ENCODE results near the gene CRB1. TPM values are rescaled to one million over a fixed set of nuclear protein-coding genes. Genes with fewer than 3 reads are reported as not detected.
A peak's percentile ranks its signal among the peaks of the same experiment; 100 is the strongest.

Gene CRB1
- total RNA-seq, 2 experiments from 2014 or later, result 0.09 TPM; not detected in 1

DNA sequence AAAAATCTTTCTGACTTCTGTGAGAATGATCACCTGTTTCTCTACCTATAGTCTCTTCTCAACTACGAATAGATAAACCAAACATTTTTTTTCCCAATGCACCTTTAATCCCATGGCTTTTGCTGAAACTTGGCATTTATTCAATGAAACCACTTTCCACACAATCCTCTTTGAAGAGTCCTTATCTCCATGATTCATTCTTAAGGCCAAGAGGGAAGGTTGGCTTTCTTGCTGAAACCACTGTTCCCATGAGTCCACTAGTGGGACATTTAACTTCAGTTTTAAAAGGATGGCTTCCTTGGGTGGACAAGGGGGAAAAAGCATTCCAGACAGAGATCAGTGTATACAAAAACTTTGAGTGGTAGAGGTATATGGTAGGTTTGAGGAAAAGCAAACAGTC is 73.6 kb downstream of the CRB1 start:
- ATAC-seq (ENCODE audit: low read depth) (no peak), DNase-seq (no peak)
- Mint-ChIP-seq H3K36me3 (peaks cover 5% of the 10 kb centered on the region), H3K27ac (peak overlapping the region; percentile 69), H3K9me3 (no peaks in the 10 kb centered on the region), H3K4me1 (peaks cover 13% of the 10 kb centered on the region), H3K27me3 (peaks cover 6% of the 10 kb centered on the region), H3K4me3 (no peak overlapping the region)
- POLR2A ChIA-PET, result no interaction called here

DNA sequence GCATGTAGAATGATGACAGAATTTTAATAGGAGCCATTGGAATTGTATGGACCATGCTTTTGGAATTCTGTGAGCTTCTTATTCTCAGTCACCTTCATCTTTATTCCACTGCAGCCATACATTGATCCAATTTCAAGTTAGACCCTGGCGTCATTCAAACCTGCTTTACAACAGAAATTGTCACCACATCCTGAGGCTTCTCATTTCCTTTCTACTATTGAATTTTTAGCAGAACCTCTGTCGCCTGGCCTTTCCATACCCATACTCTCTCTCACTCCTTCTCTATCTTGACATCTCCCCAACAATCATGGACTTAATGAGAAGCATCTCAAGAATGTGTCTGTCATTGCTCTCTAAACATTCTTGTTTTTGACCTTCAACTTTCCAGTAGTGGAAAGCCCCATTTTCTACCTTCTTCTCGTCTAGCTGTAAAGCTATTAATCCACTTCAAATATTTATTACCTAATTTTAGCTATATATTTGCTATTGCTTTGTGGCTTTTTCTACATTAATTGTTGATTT is 74.1 kb downstream of the CRB1 start:
- H3K36me3 Mint-ChIP-seq, result peaks cover 5% of the 10 kb centered on the region
- H3K4me1 Mint-ChIP-seq, result peaks cover 13% of the 10 kb centered on the region
- ATAC-seq (ENCODE audit: low read depth), result peak; percentile 88
- peaks cover 6% of the 10 kb centered on the region for H3K27me3 Mint-ChIP-seq
- H3K4me3 Mint-ChIP-seq, result peak overlapping the region; percentile 58
- no peaks in the 10 kb centered on the region for H3K9me3 Mint-ChIP-seq
- H3K27ac Mint-ChIP-seq, result peak overlapping the region; percentile 71
- DNase-seq, result no peak
- POLR2A ChIA-PET, result no interaction called here

DNA sequence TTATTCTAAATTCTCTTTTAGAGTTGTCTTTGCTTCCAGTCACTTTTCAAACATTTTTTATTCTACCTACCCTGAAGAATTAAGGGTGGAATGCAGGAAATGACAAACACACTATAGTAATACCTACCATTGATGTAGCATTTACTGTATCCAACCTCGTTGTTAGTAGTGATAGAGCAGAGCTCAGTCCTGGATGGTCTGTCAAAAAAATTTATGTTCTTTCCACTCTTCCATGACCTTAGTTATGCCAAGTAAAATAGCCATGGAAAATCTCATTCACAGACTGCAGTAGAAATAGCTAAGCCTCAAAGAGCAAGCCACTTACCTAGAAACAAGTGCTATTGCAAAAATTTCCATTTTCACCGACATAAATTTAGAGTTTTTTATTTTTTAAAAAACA is 74.6 kb downstream of the CRB1 start:
- POLR2A ChIA-PET, result no interaction called here
- Mint-ChIP-seq H3K9me3 (no peaks in the 10 kb centered on the region), H3K36me3 (peaks cover 5% of the 10 kb centered on the region), H3K27ac (no peak overlapping the region), H3K27me3 (peaks cover 6% of the 10 kb centered on the region), H3K4me3 (no peak overlapping the region), H3K4me1 (peaks cover 13% of the 10 kb centered on the region)
- ATAC-seq (ENCODE audit: low read depth) (no peak), DNase-seq (no peak)

DNA sequence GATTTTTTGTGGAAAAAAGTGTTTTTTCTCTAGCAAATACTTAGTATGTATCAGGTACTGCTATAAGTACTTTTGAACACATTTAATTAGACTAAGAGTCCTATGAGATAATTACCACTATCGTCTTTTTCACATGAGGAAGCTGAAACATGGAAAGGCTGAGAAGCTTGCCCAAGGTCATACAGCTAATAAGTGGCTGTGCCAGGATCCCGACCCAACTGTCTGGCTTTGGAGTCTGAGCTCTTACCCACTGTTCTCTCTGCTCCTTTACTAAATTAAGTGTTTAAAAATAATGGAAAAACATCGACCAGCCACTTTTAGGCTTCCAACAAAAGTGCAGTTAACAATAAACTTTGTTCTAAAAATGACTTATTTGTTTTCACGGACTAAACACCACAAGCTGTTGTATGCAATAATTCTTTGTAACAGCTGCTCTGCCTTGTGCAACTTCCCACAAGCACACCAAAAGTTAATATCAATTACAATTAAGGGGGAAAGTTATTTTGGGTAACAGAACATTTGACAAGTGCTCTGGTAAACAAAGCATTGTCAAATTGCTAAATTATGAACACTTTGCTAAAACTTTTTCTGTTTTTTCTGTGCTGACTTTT is 75.7 kb downstream of the CRB1 start:
- DNase-seq, result no peak
- POLR2A ChIA-PET, result no interaction called here

DNA sequence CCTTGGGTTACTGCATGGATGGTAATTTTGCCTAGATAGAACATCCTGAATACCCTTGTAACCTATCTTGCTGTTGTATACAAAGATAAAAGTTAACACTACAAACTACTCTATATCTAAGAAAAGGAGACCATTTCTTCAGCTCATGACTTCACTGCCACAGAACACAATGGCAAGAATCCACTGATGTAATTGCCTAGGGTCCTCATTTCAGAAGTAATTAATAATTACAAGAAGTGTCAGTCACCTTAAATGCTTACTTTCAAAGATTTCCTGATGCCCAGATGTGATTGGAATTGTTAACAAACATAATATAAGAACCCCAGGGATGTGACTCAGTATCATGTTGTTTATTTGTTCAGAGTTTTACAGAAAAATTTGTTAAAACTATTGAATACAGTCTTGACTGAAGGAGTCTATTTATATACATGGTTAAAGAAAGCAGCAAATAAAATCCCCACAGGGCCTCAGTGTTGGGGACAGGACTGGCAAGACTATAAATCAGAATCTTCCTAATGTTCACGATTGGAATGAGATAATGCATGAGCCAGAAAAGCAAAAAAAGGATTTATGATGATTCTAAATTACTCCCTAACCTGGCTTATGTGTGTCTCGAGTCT is 83.9 kb downstream of the CRB1 start:
- Mint-ChIP-seq H3K36me3 (no peaks in the 10 kb centered on the region), H3K27ac (no peak overlapping the region), H3K4me1 (no peaks in the 10 kb centered on the region), H3K4me3 (no peak overlapping the region), H3K27me3 (no peaks in the 10 kb centered on the region), H3K9me3 (no peaks in the 10 kb centered on the region)
- DNase-seq (no peak), ATAC-seq (ENCODE audit: low read depth) (no peak)
- POLR2A ChIA-PET, result no interaction called here

More for the DNA sequence above, 75.7 kb downstream of the CRB1 start:
- Mint-ChIP-seq H3K4me1 (peaks cover 13% of the 10 kb centered on the region), H3K27ac (no peak overlapping the region), H3K27me3 (peaks cover 6% of the 10 kb centered on the region), H3K36me3 (peaks cover 5% of the 10 kb centered on the region), H3K9me3 (no peaks in the 10 kb centered on the region), H3K4me3 (no peak overlapping the region)
- no peak for ATAC-seq (ENCODE audit: low read depth)

DNA sequence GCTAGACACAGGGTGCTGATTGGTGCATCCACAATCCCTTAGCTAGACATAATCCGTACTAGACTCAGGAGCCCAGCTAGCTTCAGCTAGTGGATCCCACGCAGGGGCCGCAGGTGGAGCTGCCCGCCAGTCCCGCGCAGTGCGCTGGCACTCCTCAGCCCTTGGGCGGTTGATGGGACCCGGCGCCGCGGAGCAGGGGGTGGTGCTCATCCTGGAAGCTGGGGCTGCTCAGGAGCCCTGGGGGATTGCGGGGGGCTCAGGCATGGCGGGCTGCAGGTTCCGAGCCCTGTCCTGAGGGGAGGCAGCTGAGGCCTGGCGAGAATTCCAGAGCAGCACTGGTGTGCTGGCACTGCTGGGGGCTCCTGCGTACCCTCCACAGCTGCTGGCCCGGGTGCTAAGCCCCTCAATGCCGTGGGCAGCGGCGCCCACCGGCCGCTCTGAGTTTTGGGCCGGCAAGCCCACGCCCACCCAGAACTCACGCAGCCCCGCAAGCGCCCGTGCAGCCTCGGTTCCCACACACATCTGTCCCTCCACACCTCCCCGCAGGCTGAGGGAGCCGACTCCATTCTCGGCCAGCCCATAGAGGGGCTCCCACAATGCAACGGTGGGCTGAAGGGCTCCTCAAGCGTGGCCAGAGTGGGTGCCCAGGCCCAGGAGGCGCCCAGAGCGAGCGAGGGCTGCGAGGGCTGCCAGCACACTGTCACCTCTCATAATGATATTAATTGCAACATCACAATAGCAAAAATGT is 87.4 kb downstream of the CRB1 start:
- Mint-ChIP-seq H3K9me3 (no peaks in the 10 kb centered on the region), H3K4me1 (no peaks in the 10 kb centered on the region), H3K27me3 (no peaks in the 10 kb centered on the region), H3K4me3 (no peak overlapping the region), H3K27ac (no peak overlapping the region), H3K36me3 (no peaks in the 10 kb centered on the region)
- POLR2A ChIA-PET, result no interaction called here
- DNase-seq, result no peak
- no peak for ATAC-seq (ENCODE audit: low read depth)

DNA sequence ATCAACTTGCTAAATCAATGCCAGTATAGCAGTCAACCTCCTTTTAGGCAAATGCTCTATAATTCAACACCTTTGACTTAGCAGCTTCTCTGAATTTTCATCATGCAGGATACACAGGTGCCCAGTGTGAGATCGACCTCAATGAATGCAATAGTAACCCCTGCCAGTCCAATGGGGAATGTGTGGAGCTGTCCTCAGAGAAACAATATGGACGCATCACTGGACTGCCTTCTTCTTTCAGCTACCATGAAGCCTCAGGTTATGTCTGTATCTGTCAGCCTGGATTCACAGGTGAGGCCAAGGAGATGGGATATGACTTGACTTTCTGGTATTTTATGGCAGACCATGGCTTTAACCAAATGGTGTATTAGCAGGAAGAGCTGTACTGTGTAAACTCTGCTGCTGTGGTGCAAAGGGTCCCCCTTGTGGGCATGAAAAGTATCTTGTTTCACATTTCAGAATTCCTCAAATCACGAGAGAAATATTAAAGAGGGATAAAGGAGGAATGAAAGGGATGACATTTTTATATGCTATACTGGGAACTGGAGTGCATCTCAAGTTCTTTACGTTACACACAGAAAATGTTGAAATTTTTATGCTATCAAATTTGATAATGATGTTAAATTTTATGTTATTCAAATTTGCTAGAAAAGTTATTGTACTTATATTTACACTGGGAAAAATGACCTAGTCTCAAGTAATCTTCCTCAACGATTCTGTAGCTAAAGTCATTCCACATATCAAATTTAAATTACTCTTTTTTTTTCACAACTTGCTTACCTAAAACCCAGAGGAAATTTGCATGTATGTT is 88.9 kb downstream of the CRB1 start:
- no peak for DNase-seq
- Mint-ChIP-seq H3K9me3 (no peaks in the 10 kb centered on the region), H3K4me3 (no peak overlapping the region), H3K27ac (no peak overlapping the region), H3K36me3 (no peaks in the 10 kb centered on the region), H3K27me3 (no peaks in the 10 kb centered on the region), H3K4me1 (no peaks in the 10 kb centered on the region)
- POLR2A ChIA-PET, result no interaction called here
- ATAC-seq (ENCODE audit: low read depth), result peak; percentile 72

DNA sequence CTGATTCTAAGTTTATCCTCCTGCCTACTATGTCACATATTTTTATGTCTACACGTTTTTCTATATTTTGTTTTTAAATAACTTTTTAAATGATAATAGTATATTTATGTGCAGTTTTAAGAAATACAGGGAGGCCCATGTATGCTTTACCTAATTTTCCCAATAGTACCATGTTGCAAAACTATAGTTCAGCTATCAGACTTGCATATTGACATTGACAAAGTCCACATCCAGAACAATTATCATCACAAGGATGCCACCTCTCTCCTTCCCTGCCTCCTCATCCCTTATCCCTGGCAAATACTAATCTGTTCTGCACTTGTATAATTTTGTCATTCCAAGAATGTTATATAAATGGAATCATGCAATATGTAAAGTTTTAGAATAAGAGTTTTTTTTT is 90.9 kb downstream of the CRB1 start:
- Mint-ChIP-seq H3K4me3 (no peak overlapping the region), H3K27ac (no peak overlapping the region), H3K27me3 (no peaks in the 10 kb centered on the region), H3K4me1 (no peaks in the 10 kb centered on the region), H3K9me3 (no peaks in the 10 kb centered on the region), H3K36me3 (no peaks in the 10 kb centered on the region)
- POLR2A ChIA-PET, result no interaction called here
- DNase-seq, result no peak
- no peak for ATAC-seq (ENCODE audit: low read depth)

DNA sequence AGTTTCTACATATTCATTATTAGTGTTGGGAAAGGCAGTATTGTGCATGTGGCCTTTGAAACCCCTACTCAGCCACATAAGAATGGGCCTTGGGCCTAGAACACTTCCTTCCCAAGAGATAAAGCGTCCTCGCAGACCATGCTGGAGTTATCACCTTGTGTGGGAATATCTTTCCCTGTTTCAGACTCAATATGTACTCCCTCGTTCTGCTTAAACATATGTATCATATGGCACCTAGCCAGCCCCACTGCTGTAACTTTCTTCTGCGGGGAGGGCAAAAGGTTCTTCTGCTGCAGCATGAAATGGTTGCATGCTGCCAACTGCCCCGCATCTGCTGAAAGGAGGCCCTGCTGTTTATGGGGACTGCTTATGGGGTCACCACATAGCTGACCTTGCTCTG is 92.0 kb downstream of the CRB1 start:
- no peak for ATAC-seq (ENCODE audit: low read depth)
- H3K36me3 Mint-ChIP-seq, result no peaks in the 10 kb centered on the region
- no peaks in the 10 kb centered on the region for H3K4me1 Mint-ChIP-seq
- no peak overlapping the region for H3K27ac Mint-ChIP-seq
- no peak for DNase-seq
- no peaks in the 10 kb centered on the region for H3K27me3 Mint-ChIP-seq
- POLR2A ChIA-PET, result no interaction called here
- no peak overlapping the region for H3K4me3 Mint-ChIP-seq
- H3K9me3 Mint-ChIP-seq, result no peaks in the 10 kb centered on the region

DNA sequence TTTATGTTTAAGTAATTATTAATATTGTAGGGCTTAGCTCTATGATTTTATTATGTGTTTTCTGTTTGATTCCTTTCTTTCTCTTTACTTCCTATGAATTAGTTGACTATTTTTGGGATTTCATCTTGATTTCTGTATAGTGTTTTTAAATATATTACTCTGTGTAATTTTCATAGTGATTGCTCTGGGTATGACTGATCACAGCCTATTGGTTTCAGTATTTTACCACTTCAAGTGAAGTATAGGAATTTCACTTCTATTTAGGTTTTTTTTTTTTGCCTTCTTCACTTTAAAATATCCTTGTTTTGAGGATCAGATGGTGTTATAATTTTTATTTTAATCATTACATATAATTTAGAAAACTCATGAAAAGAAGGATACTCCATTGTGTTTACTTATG is 94.8 kb downstream of the CRB1 start:
- Mint-ChIP-seq H3K36me3 (no peaks in the 10 kb centered on the region), H3K4me3 (no peak overlapping the region), H3K9me3 (no peaks in the 10 kb centered on the region), H3K27me3 (no peaks in the 10 kb centered on the region), H3K27ac (no peak overlapping the region), H3K4me1 (no peaks in the 10 kb centered on the region)
- POLR2A ChIA-PET, result no interaction called here
- DNase-seq, result no peak
- ATAC-seq (ENCODE audit: low read depth), result no peak

DNA sequence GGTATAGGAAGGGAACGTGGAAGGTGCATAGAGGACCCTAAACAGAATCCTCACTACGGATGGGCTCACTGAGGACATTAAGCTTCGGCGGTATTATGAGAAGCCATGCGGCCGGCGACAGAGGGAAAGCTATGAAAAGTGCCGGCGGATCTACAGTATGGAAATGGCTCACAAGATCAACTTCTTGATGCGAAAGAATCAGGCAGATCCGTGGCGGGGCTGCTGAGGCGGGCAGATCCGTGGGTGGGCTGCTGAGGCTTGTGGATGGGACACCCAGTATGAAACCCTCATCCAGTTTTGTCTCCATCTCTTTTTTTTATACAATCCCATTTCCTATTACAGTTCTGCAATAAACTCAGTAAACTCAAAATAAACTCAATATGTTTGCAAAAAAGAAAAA is 95.8 kb downstream of the CRB1 start:
- H3K27ac Mint-ChIP-seq, result no peak overlapping the region
- no peaks in the 10 kb centered on the region for H3K4me1 Mint-ChIP-seq
- no peaks in the 10 kb centered on the region for H3K9me3 Mint-ChIP-seq
- no peaks in the 10 kb centered on the region for H3K36me3 Mint-ChIP-seq
- no peak overlapping the region for H3K4me3 Mint-ChIP-seq
- H3K27me3 Mint-ChIP-seq, result no peaks in the 10 kb centered on the region
- ATAC-seq (ENCODE audit: low read depth) (no peak), DNase-seq (no peak)
- POLR2A ChIA-PET, result no interaction called here

DNA sequence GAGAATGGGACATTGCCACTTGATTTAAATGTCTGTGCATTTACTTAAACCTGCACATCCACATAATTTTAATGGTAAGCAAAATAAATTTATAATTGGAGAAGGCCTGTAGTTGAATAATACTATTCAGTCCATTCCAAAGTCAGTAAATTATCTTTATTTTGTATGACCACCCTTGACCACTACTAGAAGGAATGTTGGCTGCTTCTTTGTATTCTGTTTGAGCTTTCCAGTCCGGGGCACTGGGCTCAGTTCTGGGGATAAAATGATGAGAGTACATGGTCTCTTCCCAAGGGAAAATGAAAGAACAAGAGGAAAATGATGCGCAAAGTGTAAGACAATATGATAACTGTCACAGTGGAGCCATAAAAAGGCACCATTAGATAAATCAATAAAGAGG is 98.9 kb downstream of the CRB1 start:
- POLR2A ChIA-PET, result no interaction called here
- Mint-ChIP-seq H3K4me1 (no peaks in the 10 kb centered on the region), H3K27ac (no peak overlapping the region), H3K36me3 (no peaks in the 10 kb centered on the region), H3K4me3 (no peak overlapping the region), H3K27me3 (peaks cover 2% of the 10 kb centered on the region), H3K9me3 (no peaks in the 10 kb centered on the region)
- no peak for DNase-seq
- no peak for ATAC-seq (ENCODE audit: low read depth)

DNA sequence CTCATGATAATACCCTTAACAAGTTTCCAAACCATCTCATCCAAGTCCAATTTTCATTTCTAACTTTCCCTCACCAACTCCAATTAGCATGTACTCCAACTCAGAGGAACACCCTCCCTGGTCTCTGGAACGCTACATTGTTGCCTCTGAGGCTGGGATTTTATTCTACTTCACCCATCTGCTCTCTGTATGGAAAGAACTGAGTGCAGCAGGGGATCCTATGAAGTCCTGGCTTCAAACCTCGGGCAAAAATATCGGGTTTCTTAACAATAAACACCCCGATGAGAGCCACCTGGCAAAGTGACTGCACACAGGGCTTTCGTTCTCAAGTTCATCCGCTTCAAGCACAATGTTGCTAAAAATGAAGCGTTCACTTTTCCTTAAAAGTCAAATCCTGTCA is 99.6 kb downstream of the CRB1 start:
- no peak for DNase-seq
- Mint-ChIP-seq H3K36me3 (no peaks in the 10 kb centered on the region), H3K27ac (no peak overlapping the region), H3K27me3 (peaks cover 2% of the 10 kb centered on the region), H3K9me3 (no peaks in the 10 kb centered on the region), H3K4me1 (no peaks in the 10 kb centered on the region), H3K4me3 (no peak overlapping the region)
- POLR2A ChIA-PET, result no interaction called here
- ATAC-seq (ENCODE audit: low read depth), result no peak
